DMS 273 (cell line): ENCODE results near the gene MARCO.

Source experiments
- DNase-seq: peaks from one replicate; lab custom pipeline; 2025; ENCODE audit not compliant: unreplicated experiment; lab: John Stamatoyannopoulos, UW

MARCO gene

GRCh38 chr2:118973542-118973951, 31.6 kb downstream of the MARCO start:
- no peak for DNase-seq

- no peak for DNase-seq
Observed at GRCh38 chr2:118974103-118974993, 32.4 kb downstream of the MARCO start.

- no peak for DNase-seq
Observed at GRCh38 chr2:118975133-118975532, 33.1 kb downstream of the MARCO start.

- no peak for DNase-seq
Observed at GRCh38 chr2:118978064-118978463, 36.1 kb downstream of the MARCO start.

- no peak for DNase-seq
Observed at GRCh38 chr2:118979152-118979861, 37.3 kb downstream of the MARCO start.

GRCh38 chr2:118980022-118980421, 38.0 kb downstream of the MARCO start:
- DNase-seq: no peak

- DNase-seq: no peak
Observed at GRCh38 chr2:118980573-118980972, 38.6 kb downstream of the MARCO start.

GRCh38 chr2:118981632-118982031, 39.6 kb downstream of the MARCO start:
- DNase-seq: no peak

- DNase-seq: no peak
Observed at GRCh38 chr2:118982039-118982438, 40.0 kb downstream of the MARCO start.

GRCh38 chr2:118983133-118983532, 41.1 kb downstream of the MARCO start:
- no peak for DNase-seq

- DNase-seq: no peak
Observed at GRCh38 chr2:118983915-118984314, 41.9 kb downstream of the MARCO start.

- no peak for DNase-seq
Observed at GRCh38 chr2:118986738-118987137, 44.7 kb downstream of the MARCO start.

GRCh38 chr2:118987886-118988285, 45.9 kb downstream of the MARCO start:
- no peak for DNase-seq

- no peak for DNase-seq
Observed at GRCh38 chr2:118988706-118989105, 46.7 kb downstream of the MARCO start.

- no peak for DNase-seq
Observed at GRCh38 chr2:118989481-118989880, 47.5 kb downstream of the MARCO start.

GRCh38 chr2:118990757-118991545, 49.0 kb downstream of the MARCO start:
- DNase-seq: no peak

- DNase-seq: no peak
Observed at GRCh38 chr2:118991554-118991953, 49.6 kb downstream of the MARCO start.

GRCh38 chr2:118992740-118993391, 50.9 kb downstream of the MARCO start:
- no peak for DNase-seq

GRCh38 chr2:118993392-118993752, 51.4 kb downstream of the MARCO start:
- DNase-seq: no peak

GRCh38 chr2:118994172-118994700, 52.2 kb downstream of the MARCO start:
- no peak for DNase-seq

- no peak for DNase-seq
Observed at GRCh38 chr2:118994778-118995177, 52.8 kb downstream of the MARCO start.
